ENCODE measurements around the gene YAP1.

DNA sequence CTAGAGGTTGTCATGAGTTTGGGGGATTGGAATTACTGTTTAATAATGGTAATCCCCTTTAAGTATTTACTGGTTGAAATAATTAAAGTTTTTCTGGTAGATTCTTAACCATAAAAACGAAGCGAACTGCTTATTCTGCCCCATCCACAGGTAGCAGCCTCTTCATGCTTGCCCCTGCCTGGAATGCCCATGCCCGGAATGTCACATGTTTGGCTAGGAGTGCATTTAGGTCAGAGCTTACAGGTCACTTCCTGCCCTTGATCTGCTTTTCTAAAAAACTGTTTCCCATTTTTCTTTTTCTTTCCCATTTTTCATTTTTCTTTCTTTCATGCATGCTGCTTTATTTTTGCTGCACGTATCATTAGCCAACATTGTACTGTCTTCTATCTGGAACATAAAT, 69.1 kb downstream of the YAP1 start:
- TF ChIP-seq POLR2AphosphoS5 (IDR thresholded peaks at IDR 0.05; ENCODE audit: borderline replicate concordance, low read depth, low read length) = no peak
- TF ChIP-seq EZH2 (IDR thresholded peaks at IDR 0.05) = no peak
